ENCODE measurements around the gene TMEM161A. TPM values are rescaled to one million over a fixed set of nuclear protein-coding genes. Genes with fewer than 3 reads are reported as not detected.

TMEM161A gene
- total RNA-seq, 6 experiments from 2014 or later = 20.5 to 27.9 (median 25.4) TPM

DNA sequence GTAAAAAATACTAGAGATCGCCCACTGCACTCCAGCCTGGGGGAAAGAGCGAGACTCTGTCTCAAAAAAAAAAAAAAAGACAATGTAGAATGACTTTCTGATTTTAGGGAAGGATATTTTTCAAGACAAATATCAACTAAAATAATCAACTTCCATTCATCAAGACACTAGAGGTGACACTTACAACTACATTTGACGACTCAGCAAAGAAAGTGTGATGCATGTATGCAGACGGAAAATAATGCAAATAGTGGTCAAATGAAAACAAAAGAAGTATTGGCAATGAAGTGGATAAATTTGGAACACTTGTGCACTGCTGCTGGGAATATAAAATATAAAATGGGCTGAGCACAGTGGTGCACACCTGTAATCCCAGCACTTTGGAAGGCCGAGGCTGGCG, 12.2 kb downstream of the TMEM161A start:
- Mint-ChIP-seq H3K27me3 (ENCODE audit: insufficient read depth) (no peaks in the 10 kb centered on the region), H3K4me1 (ENCODE audit: low read depth) (no peaks in the 10 kb centered on the region)
- TF ChIP-seq, protein P1, sequence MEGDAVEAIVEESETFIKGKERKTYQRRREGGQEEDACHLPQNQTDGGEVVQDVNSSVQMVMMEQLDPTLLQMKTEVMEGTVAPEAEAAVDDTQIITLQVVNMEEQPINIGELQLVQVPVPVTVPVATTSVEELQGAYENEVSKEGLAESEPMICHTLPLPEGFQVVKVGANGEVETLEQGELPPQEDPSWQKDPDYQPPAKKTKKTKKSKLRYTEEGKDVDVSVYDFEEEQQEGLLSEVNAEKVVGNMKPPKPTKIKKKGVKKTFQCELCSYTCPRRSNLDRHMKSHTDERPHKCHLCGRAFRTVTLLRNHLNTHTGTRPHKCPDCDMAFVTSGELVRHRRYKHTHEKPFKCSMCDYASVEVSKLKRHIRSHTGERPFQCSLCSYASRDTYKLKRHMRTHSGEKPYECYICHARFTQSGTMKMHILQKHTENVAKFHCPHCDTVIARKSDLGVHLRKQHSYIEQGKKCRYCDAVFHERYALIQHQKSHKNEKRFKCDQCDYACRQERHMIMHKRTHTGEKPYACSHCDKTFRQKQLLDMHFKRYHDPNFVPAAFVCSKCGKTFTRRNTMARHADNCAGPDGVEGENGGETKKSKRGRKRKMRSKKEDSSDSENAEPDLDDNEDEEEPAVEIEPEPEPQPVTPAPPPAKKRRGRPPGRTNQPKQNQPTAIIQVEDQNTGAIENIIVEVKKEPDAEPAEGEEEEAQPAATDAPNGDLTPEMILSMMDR (IDR thresholded peaks at IDR 0.05) = no peak

DNA sequence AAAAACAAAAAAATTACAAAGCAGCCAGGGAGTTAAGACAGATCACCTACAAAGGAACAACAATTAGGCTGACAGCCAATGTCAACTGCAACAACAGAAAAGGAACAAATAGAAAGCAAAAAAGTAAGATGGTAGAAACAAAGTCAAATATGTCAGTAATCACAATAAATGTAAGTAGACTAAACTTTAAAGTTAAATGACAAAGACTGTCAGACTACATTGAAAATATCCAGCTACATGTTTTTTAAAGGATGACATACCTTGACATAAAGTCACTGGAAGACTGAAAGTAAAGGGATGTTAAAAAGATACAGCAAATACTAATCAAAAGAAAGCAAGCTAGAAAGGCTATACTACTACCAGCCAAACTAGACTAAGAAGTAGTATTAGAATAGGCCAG, 14.9 kb downstream of the TMEM161A start:
- H3K27me3 Mint-ChIP-seq (ENCODE audit: insufficient read depth) = no peaks in the 10 kb centered on the region
- no peak for DNase-seq
- peaks cover 9% of the 10 kb centered on the region for H3K9me3 Mint-ChIP-seq
- peaks cover 29% of the 10 kb centered on the region for H3K36me3 Mint-ChIP-seq (ENCODE audit: low read depth)
- H3K27ac Mint-ChIP-seq = no peak overlapping the region
- no peak overlapping the region for H3K4me3 Mint-ChIP-seq
- H3K4me1 Mint-ChIP-seq (ENCODE audit: low read depth) = no peaks in the 10 kb centered on the region
- TF ChIP-seq, protein P1 (IDR thresholded peaks at IDR 0.05) = no peak

More for the DNA sequence above, 12.2 kb downstream of the TMEM161A start:
- Mint-ChIP-seq H3K4me3 (no peak overlapping the region), H3K27ac (no peak overlapping the region), H3K9me3 (peaks cover 9% of the 10 kb centered on the region), H3K36me3 (ENCODE audit: low read depth) (peaks cover 31% of the 10 kb centered on the region)
- DNase-seq = no peak

DNA sequence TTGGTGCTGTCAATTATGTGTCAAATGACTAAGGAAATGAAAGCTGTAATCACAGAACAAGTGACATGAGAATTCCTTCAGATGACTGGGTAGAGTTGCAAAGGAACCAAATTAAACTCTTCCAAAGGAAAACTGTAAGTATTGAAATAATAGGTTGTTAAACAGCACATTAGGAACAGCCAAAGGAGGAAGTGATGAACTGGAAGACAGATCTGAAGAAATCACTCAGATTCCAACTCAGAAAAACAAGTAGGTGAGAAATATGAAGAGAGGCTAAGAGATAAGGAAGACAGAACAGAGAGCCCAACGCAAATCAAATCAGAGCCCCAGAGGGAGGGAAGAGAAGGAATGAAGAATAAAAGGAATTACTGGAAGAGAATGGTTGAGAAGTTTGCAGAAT, 15.4 kb downstream of the TMEM161A start:
- H3K9me3 Mint-ChIP-seq = peaks cover 9% of the 10 kb centered on the region
- no peak overlapping the region for H3K27ac Mint-ChIP-seq
- no peak overlapping the region for H3K4me3 Mint-ChIP-seq
- no peaks in the 10 kb centered on the region for H3K4me1 Mint-ChIP-seq (ENCODE audit: low read depth)
- DNase-seq = no peak
- H3K27me3 Mint-ChIP-seq (ENCODE audit: insufficient read depth) = no peaks in the 10 kb centered on the region
- H3K36me3 Mint-ChIP-seq (ENCODE audit: low read depth) = peaks cover 27% of the 10 kb centered on the region
- TF ChIP-seq, protein P1 (IDR thresholded peaks at IDR 0.05) = no peak

DNA sequence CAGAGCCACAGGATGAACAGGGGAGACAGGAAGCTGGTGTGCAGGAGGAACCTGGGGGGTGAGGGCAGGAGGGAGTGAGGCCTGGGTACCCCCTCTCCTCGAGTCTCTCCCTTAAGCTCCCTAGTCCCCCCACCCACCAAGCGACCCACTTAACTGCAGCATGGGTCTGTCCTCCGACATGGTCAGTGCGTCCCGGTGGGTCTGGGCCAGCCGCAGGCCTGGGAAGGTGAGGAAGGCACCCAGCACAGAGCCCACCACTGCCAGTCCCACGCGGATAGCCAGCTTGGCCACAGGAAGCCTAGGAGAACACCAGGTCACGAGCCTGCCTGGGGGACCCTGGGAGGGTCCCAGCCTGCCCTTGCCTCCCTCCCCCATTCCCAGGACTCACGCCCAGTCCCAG, 16.9 kb downstream of the TMEM161A start:
- H3K27me3 Mint-ChIP-seq (ENCODE audit: insufficient read depth) = no peaks in the 10 kb centered on the region
- peaks cover 24% of the 10 kb centered on the region for H3K36me3 Mint-ChIP-seq (ENCODE audit: low read depth)
- no peak overlapping the region for H3K4me3 Mint-ChIP-seq
- no peak overlapping the region for H3K27ac Mint-ChIP-seq
- no peak for DNase-seq
- TF ChIP-seq, protein P1 (IDR thresholded peaks at IDR 0.05) = no peak
- peaks cover 9% of the 10 kb centered on the region for H3K9me3 Mint-ChIP-seq
- H3K4me1 Mint-ChIP-seq (ENCODE audit: low read depth) = no peaks in the 10 kb centered on the region

DNA sequence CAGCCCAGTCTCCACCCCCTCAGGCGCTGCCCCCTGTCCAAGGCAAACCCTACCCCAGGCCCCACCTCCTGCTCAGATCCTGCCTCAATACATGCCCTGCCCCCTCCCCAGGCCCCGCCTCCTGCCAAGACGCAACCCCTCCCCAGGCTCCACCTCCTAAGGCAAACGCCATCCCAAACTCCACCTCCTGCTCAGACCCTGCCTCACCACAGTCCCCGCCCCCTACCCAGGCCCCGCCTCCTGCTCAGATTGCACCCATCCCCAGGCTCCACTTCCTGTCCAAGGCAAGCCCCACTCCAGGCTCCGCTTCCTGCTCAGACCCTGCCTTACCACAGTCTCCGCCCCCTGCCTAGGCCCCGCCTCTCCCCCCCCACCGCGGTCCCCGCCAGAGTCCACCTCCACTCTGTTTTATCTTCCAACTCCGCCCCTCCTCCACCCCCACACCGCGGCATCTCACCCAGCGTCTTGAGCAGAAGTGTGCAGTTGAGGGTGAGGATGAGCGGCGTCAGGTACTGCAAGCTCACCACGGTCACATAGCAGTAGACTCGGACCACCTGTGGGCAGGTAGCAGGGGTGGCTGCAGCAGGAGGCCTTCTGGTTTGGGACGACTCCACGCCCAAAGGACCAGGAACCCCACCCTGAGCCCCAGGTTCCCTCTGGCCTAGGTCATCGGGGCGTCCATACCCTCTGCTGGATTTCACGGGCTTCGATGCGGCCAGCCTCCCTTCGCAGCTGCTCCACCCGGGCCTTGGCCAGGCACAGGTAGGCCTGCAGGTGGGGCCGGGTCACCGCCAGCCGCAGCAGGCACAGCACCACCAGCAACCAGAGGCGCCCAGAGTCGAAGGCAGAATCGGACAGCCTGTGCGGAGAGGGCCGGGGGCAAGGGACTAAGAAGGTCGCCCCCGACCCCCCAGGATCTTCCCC, 17.7 kb downstream of the TMEM161A start:
- Mint-ChIP-seq H3K27ac (no peak overlapping the region), H3K9me3 (peaks cover 9% of the 10 kb centered on the region), H3K4me3 (no peak overlapping the region), H3K36me3 (ENCODE audit: low read depth) (peaks cover 24% of the 10 kb centered on the region), H3K27me3 (ENCODE audit: insufficient read depth) (no peaks in the 10 kb centered on the region), H3K4me1 (ENCODE audit: low read depth) (no peaks in the 10 kb centered on the region)
- TF ChIP-seq, protein P1 (IDR thresholded peaks at IDR 0.05) = no peak
- no peak for DNase-seq

All from HFFc6 (cell line).